ENCODE results near the gene CPSF2.

Gene CPSF2

GRCh38 chr14:92121670-92122350, at the start of gene CPSF2, which contains the start of gene NDUFB1:
Gene CPSF2 (plus strand): TSS chr14:92121969. CDS start chr14:92130985, 9,016 bp downstream.
Gene NDUFB1 (minus strand): TSS chr14:92121706. CDS start chr14:92117637, 4,069 bp downstream.
- DNase-seq (ENCODE audit: low read depth): peak; percentile 79

GRCh38 chr14:92074555-92074954, 47.2 kb upstream of the CPSF2 start:
- no peak for DNase-seq (ENCODE audit: low read depth)

- DNase-seq (ENCODE audit: low read depth): no peak
Measured at GRCh38 chr14:92088494-92088893, 33.3 kb upstream of the CPSF2 start.

- DNase-seq (ENCODE audit: low read depth): no peak
Measured at GRCh38 chr14:92093320-92093719, 28.4 kb upstream of the CPSF2 start.

GRCh38 chr14:92099802-92100201, 22.0 kb upstream of the CPSF2 start:
- DNase-seq (ENCODE audit: low read depth): no peak

- no peak for DNase-seq (ENCODE audit: low read depth)
Measured at GRCh38 chr14:92103363-92103989, 18.3 kb upstream of the CPSF2 start.

- no peak for DNase-seq (ENCODE audit: low read depth)
Measured at GRCh38 chr14:92105073-92105892, 16.5 kb upstream of the CPSF2 start.

- no peak for DNase-seq (ENCODE audit: low read depth)
Measured at GRCh38 chr14:92105893-92106142, 16.0 kb upstream of the CPSF2 start.

GRCh38 chr14:92106143-92106926, 15.4 kb upstream of the CPSF2 start, which contains the start of gene ATXN3:
Gene ATXN3 (minus strand): TSS chr14:92106582. CDS start chr14:92106552, 30 bp downstream.
- peak; percentile 82 for DNase-seq (ENCODE audit: low read depth)

- DNase-seq (ENCODE audit: low read depth): no peak
Measured at GRCh38 chr14:92108345-92109254, 13.2 kb upstream of the CPSF2 start.

GRCh38 chr14:92109490-92109889, 12.3 kb upstream of the CPSF2 start:
- DNase-seq (ENCODE audit: low read depth): no peak

GRCh38 chr14:92121207-92121669, 531 bp upstream of the CPSF2 start:
- DNase-seq (ENCODE audit: low read depth): no peak

- no peak for DNase-seq (ENCODE audit: low read depth)
Measured at GRCh38 chr14:92122351-92122677, 545 bp downstream of the CPSF2 start.

GRCh38 chr14:92122761-92123160, 992 bp downstream of the CPSF2 start:
- DNase-seq (ENCODE audit: low read depth): no peak

GRCh38 chr14:92134456-92134855, 12.7 kb downstream of the CPSF2 start:
- DNase-seq (ENCODE audit: low read depth): no peak

- no peak for DNase-seq (ENCODE audit: low read depth)
Measured at GRCh38 chr14:92135269-92135668, 13.5 kb downstream of the CPSF2 start.

- no peak for DNase-seq (ENCODE audit: low read depth)
Measured at GRCh38 chr14:92143309-92143708, 21.5 kb downstream of the CPSF2 start.

- no peak for DNase-seq (ENCODE audit: low read depth)
Measured at GRCh38 chr14:92143962-92144361, 22.2 kb downstream of the CPSF2 start.

GRCh38 chr14:92144708-92145107, 22.9 kb downstream of the CPSF2 start:
- DNase-seq (ENCODE audit: low read depth): no peak

GRCh38 chr14:92153581-92153980, 31.8 kb downstream of the CPSF2 start:
- no peak for DNase-seq (ENCODE audit: low read depth)

GRCh38 chr14:92154283-92154942, 32.6 kb downstream of the CPSF2 start:
- DNase-seq (ENCODE audit: low read depth): no peak

All from stimulated activated CD8-positive, alpha-beta memory T cell treated with anti-CD3 and anti-CD28 coated beads, Interleukin-15, amount 100 ng/mL, for 24 hours (primary cell).